ENCODE results near the gene FCAMR.

FCAMR gene

DNA sequence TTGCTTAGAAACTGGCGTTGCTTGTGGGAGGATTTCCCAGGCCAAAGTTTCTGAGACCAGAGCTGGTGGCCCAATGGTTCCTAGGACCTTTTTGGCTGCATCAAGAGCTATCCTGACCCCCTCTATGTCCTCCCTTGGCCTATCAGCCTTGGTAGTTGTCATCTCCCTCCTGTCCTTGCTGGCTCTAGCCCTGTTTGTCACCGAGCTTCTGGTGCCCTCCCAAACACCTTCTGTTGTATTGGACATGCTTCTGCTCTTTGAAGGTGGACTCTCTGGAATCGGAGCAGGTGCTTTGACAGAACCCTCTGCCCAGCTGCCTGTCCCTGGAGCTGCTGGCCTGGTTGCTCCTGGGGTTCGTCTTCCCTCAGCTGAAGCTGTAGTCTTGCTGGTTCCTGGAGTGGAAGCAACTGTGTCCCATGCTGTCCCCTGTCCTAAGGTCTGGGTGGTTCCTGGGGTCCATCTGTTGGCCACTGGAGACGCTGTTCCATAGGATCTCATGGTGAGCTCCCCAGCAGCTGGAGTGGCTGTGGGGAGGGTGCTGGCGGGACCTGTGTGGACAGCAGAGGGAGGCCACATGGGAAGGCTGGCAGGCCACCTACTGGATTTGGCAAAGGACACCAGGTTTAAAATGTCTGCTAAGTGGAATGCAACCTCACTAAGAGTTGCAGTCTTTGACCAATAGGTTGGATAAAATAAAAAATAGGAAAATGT lies 9.4 kb downstream of the FCAMR start:
- Mint-ChIP-seq H3K36me3 (ENCODE audit: low read depth) (no peaks in the 10 kb centered on the region), H3K4me1 (ENCODE audit: low read depth) (peaks cover 38% of the 10 kb centered on the region), H3K27ac (no peak overlapping the region), H3K9me3 (no peaks in the 10 kb centered on the region), H3K4me3 (no peak overlapping the region), H3K27me3 (peaks cover 68% of the 10 kb centered on the region)
- intact Hi-C loops (cut with micrococcal nuclease) = no loop called here

DNA sequence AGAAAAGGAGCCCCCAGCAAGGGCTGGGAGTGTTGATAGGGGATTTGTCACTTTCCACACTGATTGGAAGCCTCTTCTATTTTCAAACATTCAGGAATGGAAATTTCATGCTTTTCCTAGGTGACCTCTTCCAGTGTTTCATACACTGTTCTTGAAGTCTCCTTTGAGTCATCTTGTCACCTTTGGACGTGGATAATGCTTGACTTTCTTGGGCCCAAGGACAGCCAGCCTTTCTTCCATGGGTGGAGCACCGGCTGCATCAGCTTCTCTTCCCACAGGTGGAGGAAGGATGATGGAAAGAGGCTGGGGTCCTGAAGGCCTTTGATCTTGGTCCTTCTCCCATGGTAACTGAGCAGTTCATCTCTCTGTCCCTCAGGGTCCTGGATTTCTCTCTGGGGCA lies 12.1 kb downstream of the FCAMR start:
- H3K36me3 Mint-ChIP-seq (ENCODE audit: low read depth) = no peaks in the 10 kb centered on the region
- H3K27me3 Mint-ChIP-seq = peaks cover 66% of the 10 kb centered on the region
- H3K27ac Mint-ChIP-seq = no peak overlapping the region
- intact Hi-C loops (cut with micrococcal nuclease) = no loop called here
- H3K9me3 Mint-ChIP-seq = no peaks in the 10 kb centered on the region
- H3K4me3 Mint-ChIP-seq = no peak overlapping the region
- peaks cover 48% of the 10 kb centered on the region for H3K4me1 Mint-ChIP-seq (ENCODE audit: low read depth)

DNA sequence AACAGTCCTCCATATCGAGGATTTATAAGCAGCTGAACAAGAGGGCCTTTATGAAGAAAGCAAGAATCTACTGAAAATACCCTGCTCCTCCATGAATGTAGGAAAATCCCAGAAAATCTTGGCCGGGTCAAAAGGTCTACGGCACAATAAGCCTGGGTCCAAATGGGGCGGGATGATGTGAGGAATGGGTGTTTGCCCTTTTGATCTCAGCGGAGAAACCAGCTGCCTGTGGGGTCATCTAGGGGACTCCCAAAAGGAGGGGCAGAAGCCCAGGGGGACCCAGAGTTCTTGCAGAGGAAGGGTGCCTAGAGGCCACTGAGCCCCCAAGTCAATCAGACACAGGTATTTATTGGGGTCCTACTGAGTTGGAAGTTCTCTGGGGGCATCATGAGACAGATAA lies 12.6 kb downstream of the FCAMR start:
- Mint-ChIP-seq H3K4me1 (ENCODE audit: low read depth) (peaks cover 43% of the 10 kb centered on the region), H3K9me3 (no peaks in the 10 kb centered on the region), H3K27me3 (peaks cover 66% of the 10 kb centered on the region), H3K27ac (no peak overlapping the region), H3K36me3 (ENCODE audit: low read depth) (no peaks in the 10 kb centered on the region), H3K4me3 (no peak overlapping the region)
- intact Hi-C loops (cut with micrococcal nuclease) = no loop called here

DNA sequence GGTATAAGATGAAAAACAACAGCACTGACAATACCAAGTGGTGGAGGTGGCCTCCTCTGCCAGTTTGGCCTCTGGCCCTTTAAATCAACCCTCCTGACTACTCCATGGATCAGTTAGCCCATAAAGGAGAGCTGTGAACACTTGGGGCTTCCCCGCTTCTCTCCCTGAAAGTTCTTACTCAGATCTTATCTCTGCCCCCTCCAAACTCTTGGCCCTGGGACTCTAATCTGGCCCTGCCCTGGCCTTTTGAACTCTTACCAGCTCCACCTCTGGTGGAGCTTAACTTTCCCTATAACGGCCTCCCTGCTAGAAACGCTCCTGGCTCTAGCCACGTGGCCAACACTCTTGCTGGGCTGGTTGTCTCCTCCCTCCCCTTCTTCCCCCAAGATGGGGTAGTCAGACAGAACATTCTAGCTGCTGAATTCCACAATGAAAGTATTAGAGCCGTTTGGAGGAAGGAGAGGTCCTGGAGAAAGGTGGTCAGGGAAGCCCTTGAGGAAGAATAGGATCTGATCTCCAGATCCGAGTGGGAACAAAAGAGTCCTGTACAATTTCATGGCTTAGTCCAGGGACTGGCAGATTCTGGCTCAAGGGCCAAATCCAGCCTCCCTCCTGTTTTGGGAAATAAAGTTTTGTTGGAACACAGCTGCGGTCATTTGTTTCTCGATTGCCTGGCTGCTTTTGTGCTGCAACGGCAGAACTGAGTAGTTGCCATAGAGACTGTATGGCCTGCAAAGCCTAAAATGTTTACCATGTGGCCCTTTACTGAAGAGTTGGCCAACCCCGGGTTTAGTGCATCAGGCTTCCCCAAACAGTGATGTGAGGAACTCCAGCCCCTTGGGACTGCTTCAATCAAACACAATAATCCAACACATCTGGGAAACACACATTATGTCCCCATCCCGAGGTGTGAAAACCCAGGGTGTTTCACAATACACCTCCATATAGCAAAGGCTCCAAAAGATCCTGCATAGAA lies 14.5 kb downstream of the FCAMR start:
- H3K27me3 Mint-ChIP-seq = peaks cover 61% of the 10 kb centered on the region
- peaks cover 42% of the 10 kb centered on the region for H3K4me1 Mint-ChIP-seq (ENCODE audit: low read depth)
- intact Hi-C loops (cut with micrococcal nuclease) = no loop called here
- no peak overlapping the region for H3K4me3 Mint-ChIP-seq
- no peak overlapping the region for H3K27ac Mint-ChIP-seq
- no peaks in the 10 kb centered on the region for H3K36me3 Mint-ChIP-seq (ENCODE audit: low read depth)
- H3K9me3 Mint-ChIP-seq = no peaks in the 10 kb centered on the region

DNA sequence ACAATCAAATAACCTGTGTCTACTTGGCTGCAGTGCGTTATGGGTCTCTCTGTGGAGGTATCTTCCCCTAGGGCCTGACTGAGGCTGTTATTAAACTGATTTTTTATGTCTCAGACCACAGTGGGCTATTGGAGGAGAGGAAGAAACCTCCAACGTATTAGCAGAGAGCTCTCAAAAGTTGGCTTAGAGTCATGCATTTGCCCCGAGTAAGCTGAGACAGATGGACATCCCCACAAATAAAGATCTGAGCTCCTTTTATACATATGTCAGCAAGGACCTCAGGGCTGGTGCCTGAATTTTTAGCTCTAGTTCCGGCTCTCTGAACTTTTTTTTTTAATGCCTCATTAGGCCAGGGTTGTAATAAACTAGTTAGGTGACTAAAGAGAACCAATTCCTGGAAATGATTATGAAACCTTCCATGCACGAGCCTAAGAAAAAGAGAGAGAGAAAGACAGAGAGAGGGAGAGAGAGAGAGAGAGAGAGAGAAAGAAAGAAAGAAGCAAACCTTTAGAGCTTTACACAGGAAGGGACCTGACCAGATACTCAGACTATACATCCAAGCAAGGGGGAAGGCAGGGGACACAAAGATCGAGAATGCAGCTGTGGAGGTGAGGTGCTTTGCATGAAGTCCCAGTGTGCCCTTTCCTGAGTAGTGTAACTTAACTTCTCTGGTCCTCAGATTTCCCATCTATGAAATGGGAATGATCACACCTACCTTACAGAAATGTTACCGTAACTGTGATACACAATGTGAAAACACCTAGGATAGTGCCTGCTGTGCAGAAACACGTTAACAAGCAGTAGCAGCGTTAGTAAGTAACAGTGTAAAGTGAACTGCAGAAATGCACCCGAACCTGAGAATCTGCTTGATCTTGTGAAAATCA lies 15.6 kb downstream of the FCAMR start:
- intact Hi-C loops (cut with micrococcal nuclease) = no loop called here
- H3K4me1 Mint-ChIP-seq (ENCODE audit: low read depth) = peaks cover 45% of the 10 kb centered on the region
- H3K27me3 Mint-ChIP-seq = peaks cover 50% of the 10 kb centered on the region
- no peak overlapping the region for H3K27ac Mint-ChIP-seq
- no peaks in the 10 kb centered on the region for H3K36me3 Mint-ChIP-seq (ENCODE audit: low read depth)
- no peak overlapping the region for H3K4me3 Mint-ChIP-seq
- no peaks in the 10 kb centered on the region for H3K9me3 Mint-ChIP-seq

DNA sequence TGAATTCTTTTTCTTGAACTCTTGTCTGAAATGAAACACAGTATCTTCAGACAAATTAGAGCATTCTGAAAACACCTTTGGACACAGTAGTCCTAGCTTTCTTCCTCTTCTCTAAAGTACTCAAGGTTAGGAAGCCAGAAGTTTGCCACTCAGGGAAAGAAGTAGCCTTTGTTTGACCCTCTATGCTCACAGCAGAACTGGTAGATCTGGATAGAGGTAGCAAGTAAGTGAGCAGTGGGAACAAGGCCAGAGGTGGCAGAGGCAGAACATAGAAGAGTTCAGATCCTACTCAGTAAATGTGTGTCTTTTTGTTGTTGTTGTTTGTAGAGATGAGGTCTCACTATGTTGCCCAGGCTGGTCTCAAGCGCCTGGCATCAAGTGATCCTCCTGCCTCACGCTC lies 16.6 kb downstream of the FCAMR start:
- intact Hi-C loops (cut with micrococcal nuclease) = no loop called here
- Mint-ChIP-seq H3K4me1 (ENCODE audit: low read depth) (peaks cover 56% of the 10 kb centered on the region), H3K27ac (no peak overlapping the region), H3K27me3 (peaks cover 47% of the 10 kb centered on the region), H3K36me3 (ENCODE audit: low read depth) (no peaks in the 10 kb centered on the region), H3K4me3 (no peak overlapping the region), H3K9me3 (no peaks in the 10 kb centered on the region)

DNA sequence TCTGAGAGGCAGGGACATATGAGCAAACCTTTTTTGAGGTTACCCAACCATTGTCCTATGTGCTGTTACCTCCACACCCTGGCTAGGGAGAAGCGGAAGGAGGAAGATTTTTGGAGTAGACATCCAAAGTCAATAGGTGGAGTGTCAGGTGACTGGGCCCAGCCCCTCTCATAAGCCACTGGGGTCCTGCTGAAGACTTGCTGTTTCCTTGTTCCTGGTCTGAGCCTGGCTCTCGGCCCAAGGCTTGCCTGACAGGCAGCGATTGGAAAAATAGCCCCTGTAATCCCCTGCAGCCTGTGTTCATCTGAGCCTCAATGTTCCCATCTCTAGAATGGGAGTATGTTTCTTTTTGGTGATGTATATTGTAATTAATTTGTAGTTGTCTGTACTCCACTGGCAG lies 17.1 kb downstream of the FCAMR start:
- peaks cover 59% of the 10 kb centered on the region for H3K4me1 Mint-ChIP-seq (ENCODE audit: low read depth)
- H3K36me3 Mint-ChIP-seq (ENCODE audit: low read depth) = no peaks in the 10 kb centered on the region
- no peaks in the 10 kb centered on the region for H3K9me3 Mint-ChIP-seq
- no peak overlapping the region for H3K27ac Mint-ChIP-seq
- intact Hi-C loops (cut with micrococcal nuclease) = no loop called here
- peaks cover 45% of the 10 kb centered on the region for H3K27me3 Mint-ChIP-seq
- H3K4me3 Mint-ChIP-seq = no peak overlapping the region

DNA sequence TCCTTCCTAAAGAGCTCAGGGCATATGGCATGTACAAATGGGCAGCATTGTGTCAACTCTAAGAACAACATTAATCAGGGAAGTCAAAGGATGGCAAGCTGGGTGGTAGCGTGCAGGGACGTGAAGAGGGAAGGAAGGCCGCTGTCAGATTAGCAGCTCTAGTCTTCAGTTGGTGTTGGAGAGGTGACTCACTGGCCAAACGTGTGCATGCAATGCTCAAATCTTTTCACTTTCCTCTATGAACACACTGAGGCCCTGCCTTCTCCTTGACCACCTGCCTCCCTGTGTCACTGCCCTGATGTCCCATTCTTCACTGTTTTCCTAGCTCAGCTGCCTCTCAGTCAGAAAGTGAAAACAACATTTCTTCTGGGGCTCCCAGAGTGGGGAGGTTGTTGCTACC lies 18.1 kb downstream of the FCAMR start:
- Mint-ChIP-seq H3K4me1 (ENCODE audit: low read depth) (peaks cover 66% of the 10 kb centered on the region), H3K36me3 (ENCODE audit: low read depth) (no peaks in the 10 kb centered on the region), H3K9me3 (no peaks in the 10 kb centered on the region), H3K4me3 (no peak overlapping the region), H3K27ac (peak overlapping the region; percentile 24), H3K27me3 (peaks cover 40% of the 10 kb centered on the region)
- intact Hi-C loops (cut with micrococcal nuclease) = no loop called here

DNA sequence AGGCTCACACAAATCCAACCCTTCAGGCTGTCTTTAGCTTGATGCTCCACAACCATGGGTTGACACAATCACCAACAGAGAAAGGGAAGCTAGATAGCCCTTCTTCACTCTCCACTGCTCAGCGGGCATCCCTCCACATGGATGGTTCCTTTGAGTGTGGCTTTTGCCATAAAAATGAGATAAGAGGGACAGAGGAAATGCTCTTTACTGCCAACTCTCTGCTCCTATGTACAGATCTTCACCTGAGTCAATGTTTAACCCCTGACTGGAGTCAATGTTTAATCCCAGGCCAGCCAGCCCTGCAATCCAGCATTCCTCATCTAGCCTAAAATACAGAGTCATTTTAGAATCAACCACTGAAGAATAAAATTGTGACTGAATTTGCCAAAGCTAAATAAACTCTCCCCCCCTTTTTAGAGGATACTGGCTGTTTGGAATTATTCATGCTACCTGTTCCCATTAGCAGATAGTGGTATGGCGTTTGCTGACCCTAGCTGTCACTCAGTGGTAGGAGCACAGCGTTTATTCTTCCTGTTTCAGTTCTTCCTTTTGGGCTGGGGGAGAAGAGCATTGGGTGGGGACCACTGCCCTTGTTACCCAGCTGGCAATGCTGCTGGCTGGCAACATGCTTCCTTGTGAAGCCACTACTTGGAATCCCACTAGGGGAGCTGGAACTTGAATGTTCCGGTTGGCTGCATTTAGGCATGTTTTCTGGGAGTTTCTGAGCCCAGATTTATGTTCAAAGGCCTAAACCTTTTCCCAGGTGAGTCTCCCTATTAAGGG lies 18.8 kb downstream of the FCAMR start:
- Mint-ChIP-seq H3K4me3 (no peak overlapping the region), H3K9me3 (no peaks in the 10 kb centered on the region), H3K27me3 (peaks cover 41% of the 10 kb centered on the region), H3K4me1 (ENCODE audit: low read depth) (peaks cover 72% of the 10 kb centered on the region), H3K36me3 (ENCODE audit: low read depth) (no peaks in the 10 kb centered on the region), H3K27ac (peak overlapping the region; percentile 24)
- intact Hi-C loops (cut with micrococcal nuclease) = no loop called here

DNA sequence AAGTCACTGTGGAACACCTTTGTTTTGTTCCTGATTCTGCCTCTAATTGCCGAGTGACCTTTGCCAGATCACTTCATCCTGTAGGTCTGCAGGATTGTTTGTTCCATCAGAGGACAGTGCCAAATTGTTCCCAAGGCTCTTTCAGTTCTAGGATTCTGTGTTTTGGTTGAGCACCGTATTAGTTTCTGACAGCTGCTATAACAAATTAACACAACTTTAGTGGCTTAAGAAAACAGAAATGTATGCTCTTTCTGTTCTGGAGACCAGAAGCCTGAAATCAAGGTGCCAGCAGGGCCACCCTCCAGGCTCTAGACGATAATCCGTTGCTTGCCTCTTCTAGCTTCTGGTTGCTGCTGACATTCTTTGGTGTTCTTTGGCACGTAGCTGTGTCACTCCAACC lies 20.6 kb downstream of the FCAMR start:
- Mint-ChIP-seq H3K4me1 (ENCODE audit: low read depth) (peaks cover 63% of the 10 kb centered on the region), H3K27me3 (peaks cover 41% of the 10 kb centered on the region), H3K9me3 (no peaks in the 10 kb centered on the region), H3K27ac (no peak overlapping the region), H3K36me3 (ENCODE audit: low read depth) (no peaks in the 10 kb centered on the region), H3K4me3 (no peak overlapping the region)
- intact Hi-C loops (cut with micrococcal nuclease) = no loop called here

DNA sequence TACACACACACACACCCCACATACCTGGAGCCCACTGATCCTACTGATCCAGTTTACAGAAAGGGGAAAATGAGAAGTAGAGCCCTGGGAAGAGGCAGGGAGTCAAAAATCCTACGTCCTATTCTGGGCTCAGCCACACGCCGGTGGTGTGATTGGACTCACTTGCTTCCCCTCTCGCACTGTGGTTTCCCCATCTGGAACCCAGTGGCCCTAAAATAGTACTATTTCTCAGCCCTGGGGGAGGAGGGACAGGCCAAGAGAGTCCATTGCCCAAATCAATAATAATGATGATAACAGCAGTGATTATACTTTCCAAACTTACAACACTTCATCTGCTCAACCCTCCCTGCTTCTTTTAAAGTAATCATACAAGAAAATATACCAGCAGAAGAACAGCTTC lies 21.1 kb downstream of the FCAMR start:
- Mint-ChIP-seq H3K27me3 (peaks cover 43% of the 10 kb centered on the region), H3K27ac (no peak overlapping the region), H3K4me3 (no peak overlapping the region), H3K36me3 (ENCODE audit: low read depth) (no peaks in the 10 kb centered on the region), H3K9me3 (no peaks in the 10 kb centered on the region), H3K4me1 (ENCODE audit: low read depth) (peaks cover 61% of the 10 kb centered on the region)
- intact Hi-C loops (cut with micrococcal nuclease) = no loop called here

DNA sequence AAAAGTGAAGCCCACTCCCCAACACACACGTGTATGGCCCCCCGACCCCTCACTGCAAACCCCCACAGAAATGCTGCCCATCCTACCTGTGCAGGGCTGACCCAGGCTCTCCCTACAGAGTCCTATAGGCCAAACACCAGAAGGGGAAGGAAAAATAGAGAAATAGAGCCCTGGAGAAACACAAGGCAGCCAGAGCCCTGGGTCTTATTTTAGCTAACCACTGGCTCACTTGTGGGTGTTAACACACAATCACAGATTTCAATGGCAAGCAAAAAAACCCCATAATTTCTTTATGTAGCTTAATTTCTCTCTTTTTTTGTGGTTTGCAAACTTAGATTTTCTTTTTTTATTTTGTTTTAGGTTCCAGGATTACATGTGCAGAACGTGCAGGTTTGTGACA lies 23.0 kb downstream of the FCAMR start:
- Mint-ChIP-seq H3K4me1 (ENCODE audit: low read depth) (peaks cover 47% of the 10 kb centered on the region), H3K27ac (no peak overlapping the region), H3K4me3 (no peak overlapping the region), H3K9me3 (no peaks in the 10 kb centered on the region), H3K36me3 (ENCODE audit: low read depth) (no peaks in the 10 kb centered on the region), H3K27me3 (peaks cover 49% of the 10 kb centered on the region)
- intact Hi-C loops (cut with micrococcal nuclease) = no loop called here

DNA sequence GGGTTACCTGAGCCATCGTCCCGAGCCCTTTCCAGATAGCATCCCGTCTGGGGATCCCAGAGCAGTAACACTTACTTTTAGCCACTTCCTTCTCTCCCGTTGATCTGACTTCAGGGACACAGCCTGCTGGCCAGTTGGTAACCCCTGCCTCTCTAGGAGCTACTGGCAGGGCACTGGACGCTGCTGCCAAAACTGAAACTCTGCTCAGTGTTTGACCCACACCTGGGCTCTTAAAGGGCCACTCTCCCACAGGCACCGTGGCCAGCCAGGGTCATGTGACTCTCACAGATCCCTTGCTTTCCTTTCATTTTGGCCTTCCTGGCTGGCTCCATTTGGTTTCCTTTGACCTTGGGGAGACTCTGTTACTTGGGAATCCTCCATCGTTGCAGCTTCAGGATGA lies 24.0 kb downstream of the FCAMR start, which contains the start of gene PIGR:
Gene PIGR, minus strand, starts transcription at position 206 of the 400 bp plus-strand sequence. CDS start 5,935 bp downstream, outside the sequence.
- no peak within 1 kb of the TSS for H3K4me3 Mint-ChIP-seq
- H3K27me3 Mint-ChIP-seq = peaks cover 57% of the 10 kb centered on the region
- H3K36me3 Mint-ChIP-seq (ENCODE audit: low read depth) = no peaks in the 10 kb centered on the region
- H3K27ac Mint-ChIP-seq = no peak within 1 kb of the TSS
- peaks cover 37% of the 10 kb centered on the region for H3K4me1 Mint-ChIP-seq (ENCODE audit: low read depth)
- intact Hi-C loops (cut with micrococcal nuclease) = no loop called here
- H3K9me3 Mint-ChIP-seq = no peaks in the 10 kb centered on the region
